Right atrium auricular region (tissue), 2 donors: ENCODE measurements around the gene MTREX. TPM values are rescaled to one million over a fixed set of nuclear protein-coding genes. Genes with fewer than 3 reads are reported as not detected.
A peak's percentile ranks its signal among the peaks of the same experiment; 100 is the strongest.

Experiments used
- DNase-seq: peaks from one replicate; pipeline ENCODE4 v3.0.0-alpha.2; 2019; ENCODE audit warnings: low spot score
- H3K27ac ChIP-seq, 2 donors: fragments of 200-600 bp; sonication (generic); 1 replicate in 1 of 2; 2 replicates in 1 of 2; pipeline ENCODE4 v1.5.1; 2016 to 2019
- H3K27me3 ChIP-seq, 2 donors: fragments of 200-600 bp; sonication (generic); one replicate each; pipeline versions ENCODE4 v1.5.1 to v1.6.0; 2017 to 2019
- H3K36me3 ChIP-seq: fragments of 200-600 bp; sonication (generic); one replicate; pipeline ENCODE4 v1.5.1; 2016
- H3K4me1 ChIP-seq, 2 donors: fragments of 200-600 bp; sonication (generic); one replicate each; pipeline versions ENCODE4 v1.5.1 to v1.6.0; 2017 to 2019
- H3K4me3 ChIP-seq, 2 donors: fragments of 200-600 bp; sonication (generic); 1 replicate in 1 of 2; 2 replicates in 1 of 2; pipeline ENCODE4 v1.5.1; 2017 to 2019; ENCODE audit warnings: mild to moderate bottlenecking in 1 of 2, moderate library complexity in 1 of 2
- H3K9me3 ChIP-seq, 2 donors: fragments of 200-600 bp; sonication (generic); one replicate each; pipeline ENCODE4 v1.5.1; 2019
- total RNA-seq, 2 donors: library from RNA; depleted of rRNA; stranded (reverse); fragments of >200 nt; gene quantifications; one replicate each; pipeline ENCODE4 v1.1.0, GENCODE V29; 2016
- TF ChIP-seq, protein P1 (sequence below), 2 donors: fragments of 200-600 bp; sonication (generic); IDR thresholded peaks; one replicate each; pipeline ENCODE4 v1.5.1; 2019; ENCODE audit warnings: antibody characterized with exemption in 2 of 2

The MTREX gene
- total RNA-seq, 2 donors from 2014 or later = 56.7 to 86.0 TPM

GRCh38 chr5:55338810-55339243, 31.0 kb downstream of the MTREX start:
- DNase-seq = no peak
- TF ChIP-seq, protein P1, sequence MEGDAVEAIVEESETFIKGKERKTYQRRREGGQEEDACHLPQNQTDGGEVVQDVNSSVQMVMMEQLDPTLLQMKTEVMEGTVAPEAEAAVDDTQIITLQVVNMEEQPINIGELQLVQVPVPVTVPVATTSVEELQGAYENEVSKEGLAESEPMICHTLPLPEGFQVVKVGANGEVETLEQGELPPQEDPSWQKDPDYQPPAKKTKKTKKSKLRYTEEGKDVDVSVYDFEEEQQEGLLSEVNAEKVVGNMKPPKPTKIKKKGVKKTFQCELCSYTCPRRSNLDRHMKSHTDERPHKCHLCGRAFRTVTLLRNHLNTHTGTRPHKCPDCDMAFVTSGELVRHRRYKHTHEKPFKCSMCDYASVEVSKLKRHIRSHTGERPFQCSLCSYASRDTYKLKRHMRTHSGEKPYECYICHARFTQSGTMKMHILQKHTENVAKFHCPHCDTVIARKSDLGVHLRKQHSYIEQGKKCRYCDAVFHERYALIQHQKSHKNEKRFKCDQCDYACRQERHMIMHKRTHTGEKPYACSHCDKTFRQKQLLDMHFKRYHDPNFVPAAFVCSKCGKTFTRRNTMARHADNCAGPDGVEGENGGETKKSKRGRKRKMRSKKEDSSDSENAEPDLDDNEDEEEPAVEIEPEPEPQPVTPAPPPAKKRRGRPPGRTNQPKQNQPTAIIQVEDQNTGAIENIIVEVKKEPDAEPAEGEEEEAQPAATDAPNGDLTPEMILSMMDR (IDR thresholded peaks at IDR 0.05) = no peak
- no peaks in the 10 kb centered on the region for H3K4me1 ChIP-seq
- no peaks in the 10 kb centered on the region for H3K27me3 ChIP-seq
- H3K9me3 ChIP-seq = no peaks in the 10 kb centered on the region
- H3K4me3 ChIP-seq = no peak overlapping the region
- peaks cover 15% of the 10 kb centered on the region for H3K36me3 ChIP-seq
- H3K27ac ChIP-seq = no peak overlapping the region

DNA sequence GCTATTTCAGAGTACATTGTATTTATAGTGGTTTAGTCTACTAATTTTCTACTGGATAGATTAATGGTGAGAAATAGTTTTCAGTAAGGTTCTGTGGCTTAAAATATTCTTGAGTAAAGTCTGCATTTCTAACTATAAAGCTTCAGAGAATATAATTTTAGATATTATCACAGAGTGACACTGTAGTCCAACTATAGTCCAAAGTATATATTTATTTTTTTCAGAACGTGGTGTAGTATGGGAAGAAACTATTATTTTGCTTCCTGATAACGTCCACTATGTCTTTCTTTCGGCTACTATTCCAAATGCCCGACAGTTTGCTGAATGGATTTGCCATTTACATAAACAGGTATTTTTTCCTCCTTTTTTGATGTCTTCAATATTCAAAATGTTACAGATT, 35.3 kb downstream of the MTREX start:
- Histone ChIP-seq H3K36me3 (peaks cover 49% of the 10 kb centered on the region), H3K27me3 (no peaks in the 10 kb centered on the region), H3K4me3 (no peak overlapping the region), H3K27ac (no peak overlapping the region), H3K4me1 (no peaks in the 10 kb centered on the region), H3K9me3 (no peaks in the 10 kb centered on the region)
- DNase-seq = no peak
- TF ChIP-seq, protein P1 (IDR thresholded peaks at IDR 0.05) = no peak

- no peak for DNase-seq
- H3K4me3 ChIP-seq = no peak overlapping the region
- H3K4me1 ChIP-seq = no peaks in the 10 kb centered on the region
- TF ChIP-seq, protein P1 (IDR thresholded peaks at IDR 0.05) = no peak
- peaks cover 54% of the 10 kb centered on the region for H3K36me3 ChIP-seq
- H3K27ac ChIP-seq = no peak overlapping the region
- H3K9me3 ChIP-seq = no peaks in the 10 kb centered on the region
- H3K27me3 ChIP-seq = no peaks in the 10 kb centered on the region
Observed at GRCh38 chr5:55343609-55344008, 35.8 kb downstream of the MTREX start.

GRCh38 chr5:55344392-55344992, 36.7 kb downstream of the MTREX start:
- no peak overlapping the region for H3K4me3 ChIP-seq
- H3K9me3 ChIP-seq = no peaks in the 10 kb centered on the region
- no peaks in the 10 kb centered on the region for H3K27me3 ChIP-seq
- H3K4me1 ChIP-seq = no peaks in the 10 kb centered on the region
- H3K36me3 ChIP-seq = peaks cover 59% of the 10 kb centered on the region
- no peak overlapping the region for H3K27ac ChIP-seq
- TF ChIP-seq, protein P1 (IDR thresholded peaks at IDR 0.05) = peak; percentile 60 to 87
- DNase-seq = peak; percentile 82

- no peak for DNase-seq
- no peaks in the 10 kb centered on the region for H3K4me1 ChIP-seq
- peaks cover 65% of the 10 kb centered on the region for H3K36me3 ChIP-seq
- H3K27me3 ChIP-seq = no peaks in the 10 kb centered on the region
- no peak overlapping the region for H3K27ac ChIP-seq
- no peak overlapping the region for H3K4me3 ChIP-seq
- H3K9me3 ChIP-seq = no peaks in the 10 kb centered on the region
- TF ChIP-seq, protein P1 (IDR thresholded peaks at IDR 0.05) = no peak
Observed at GRCh38 chr5:55345327-55345726, 37.5 kb downstream of the MTREX start.

DNA sequence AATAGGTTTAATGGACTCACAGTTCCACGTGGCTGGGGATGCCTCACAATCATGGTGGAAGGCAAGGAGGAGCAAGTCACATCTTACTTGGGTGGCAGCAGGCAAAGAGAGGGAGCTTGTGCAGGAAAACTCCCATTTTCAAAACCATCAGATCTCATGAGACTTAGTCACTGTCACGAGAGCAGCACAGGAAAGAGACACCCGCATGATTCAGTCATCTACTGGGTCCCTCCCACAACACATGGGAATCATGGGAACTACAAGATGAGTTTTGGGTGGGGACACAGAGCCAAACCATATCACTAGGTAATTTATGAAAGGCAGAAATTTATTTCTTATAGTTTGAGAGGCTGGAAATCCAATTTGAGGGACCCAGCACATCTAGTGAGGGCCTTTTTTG, 40.0 kb downstream of the MTREX start:
- Histone ChIP-seq H3K27me3 (no peaks in the 10 kb centered on the region), H3K9me3 (no peaks in the 10 kb centered on the region), H3K4me1 (no peaks in the 10 kb centered on the region), H3K36me3 (peaks cover 68% of the 10 kb centered on the region), H3K27ac (no peak overlapping the region), H3K4me3 (no peak overlapping the region)
- TF ChIP-seq, protein P1 (IDR thresholded peaks at IDR 0.05) = no peak
- DNase-seq = no peak
